ENCODE results near the gene MARCKS.
A peak's percentile ranks its signal among the peaks of the same experiment; 100 is the strongest.

DNA sequence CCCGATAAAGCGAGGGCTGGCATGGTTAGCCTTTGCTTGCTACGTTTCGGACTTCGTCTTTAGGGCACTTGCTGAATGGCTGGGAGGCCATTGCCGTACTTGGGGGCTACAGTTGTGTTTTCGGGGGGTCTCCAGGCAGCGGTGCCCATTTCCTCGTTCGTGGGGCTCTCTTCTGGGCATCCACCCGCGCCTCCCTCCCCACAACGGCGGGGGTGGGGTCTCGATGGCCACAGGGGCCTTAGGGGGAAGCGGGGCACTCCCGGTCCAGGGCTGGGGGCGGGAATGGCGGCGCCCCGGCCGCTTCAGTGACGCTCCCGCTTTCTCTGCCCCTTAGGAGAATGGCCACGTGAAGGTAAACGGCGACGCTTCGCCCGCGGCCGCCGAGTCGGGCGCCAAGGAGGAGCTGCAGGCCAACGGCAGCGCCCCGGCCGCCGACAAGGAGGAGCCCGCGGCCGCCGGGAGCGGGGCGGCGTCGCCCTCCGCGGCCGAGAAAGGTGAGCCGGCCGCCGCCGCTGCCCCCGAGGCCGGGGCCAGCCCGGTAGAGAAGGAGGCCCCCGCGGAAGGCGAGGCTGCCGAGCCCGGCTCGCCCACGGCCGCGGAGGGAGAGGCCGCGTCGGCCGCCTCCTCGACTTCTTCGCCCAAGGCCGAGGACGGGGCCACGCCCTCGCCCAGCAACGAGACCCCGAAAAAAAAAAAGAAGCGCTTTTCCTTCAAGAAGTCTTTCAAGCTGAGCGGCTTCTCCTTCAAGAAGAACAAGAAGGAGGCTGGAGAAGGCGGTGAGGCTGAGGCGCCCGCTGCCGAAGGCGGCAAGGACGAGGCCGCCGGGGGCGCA, 2.4 kb downstream of the MARCKS start:
- TF ChIP-seq, protein P1, sequence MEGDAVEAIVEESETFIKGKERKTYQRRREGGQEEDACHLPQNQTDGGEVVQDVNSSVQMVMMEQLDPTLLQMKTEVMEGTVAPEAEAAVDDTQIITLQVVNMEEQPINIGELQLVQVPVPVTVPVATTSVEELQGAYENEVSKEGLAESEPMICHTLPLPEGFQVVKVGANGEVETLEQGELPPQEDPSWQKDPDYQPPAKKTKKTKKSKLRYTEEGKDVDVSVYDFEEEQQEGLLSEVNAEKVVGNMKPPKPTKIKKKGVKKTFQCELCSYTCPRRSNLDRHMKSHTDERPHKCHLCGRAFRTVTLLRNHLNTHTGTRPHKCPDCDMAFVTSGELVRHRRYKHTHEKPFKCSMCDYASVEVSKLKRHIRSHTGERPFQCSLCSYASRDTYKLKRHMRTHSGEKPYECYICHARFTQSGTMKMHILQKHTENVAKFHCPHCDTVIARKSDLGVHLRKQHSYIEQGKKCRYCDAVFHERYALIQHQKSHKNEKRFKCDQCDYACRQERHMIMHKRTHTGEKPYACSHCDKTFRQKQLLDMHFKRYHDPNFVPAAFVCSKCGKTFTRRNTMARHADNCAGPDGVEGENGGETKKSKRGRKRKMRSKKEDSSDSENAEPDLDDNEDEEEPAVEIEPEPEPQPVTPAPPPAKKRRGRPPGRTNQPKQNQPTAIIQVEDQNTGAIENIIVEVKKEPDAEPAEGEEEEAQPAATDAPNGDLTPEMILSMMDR (IDR thresholded peaks at IDR 0.05): peak in 1 of 5 experiments; percentile 7
- no peak for TF ChIP-seq POLR2A (IDR thresholded peaks at IDR 0.05)
